Measurements from ENCODE around the gene POLE3.
"Not testable (repeated sequence)": the region's sequence is repeated elsewhere in the genome, so short reads cannot be mapped to it uniquely, and the experiment has no call there.

DNA sequence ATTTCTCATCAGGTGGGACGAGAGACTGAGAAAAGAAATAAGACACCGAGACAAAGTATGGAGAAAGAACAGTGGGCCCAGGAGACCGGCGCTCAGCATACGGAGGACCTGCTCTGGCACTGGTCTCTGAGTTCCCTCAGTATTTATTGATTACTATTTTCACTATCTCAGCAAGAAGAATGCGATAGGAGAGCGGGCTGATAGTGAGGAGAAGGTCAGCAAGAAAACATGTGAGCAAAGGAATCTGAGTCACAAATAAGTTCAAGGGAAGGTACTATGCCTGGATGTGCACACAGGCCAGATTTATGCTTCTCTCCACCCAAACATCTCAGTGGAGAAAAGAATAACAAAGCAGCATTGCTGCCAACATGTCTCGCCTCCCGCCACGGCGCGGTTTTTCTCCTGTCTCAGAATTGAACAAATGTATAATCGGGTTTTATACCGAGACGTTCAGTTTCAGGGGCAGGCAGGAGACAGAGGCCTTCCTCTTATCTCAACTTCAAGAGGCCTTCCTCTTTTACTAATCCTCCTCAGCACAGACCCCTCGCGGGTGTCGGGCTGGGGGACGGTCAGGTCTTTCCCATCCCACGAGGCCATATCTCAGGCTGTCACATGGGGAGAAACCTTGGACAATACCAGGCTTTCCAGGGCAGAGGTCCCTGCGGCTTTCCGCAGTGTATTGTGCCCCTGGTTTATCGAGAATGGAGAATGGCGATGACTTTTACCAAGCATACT is 31.2 kb downstream of the POLE3 start:
- TF ChIP-seq, protein P1, sequence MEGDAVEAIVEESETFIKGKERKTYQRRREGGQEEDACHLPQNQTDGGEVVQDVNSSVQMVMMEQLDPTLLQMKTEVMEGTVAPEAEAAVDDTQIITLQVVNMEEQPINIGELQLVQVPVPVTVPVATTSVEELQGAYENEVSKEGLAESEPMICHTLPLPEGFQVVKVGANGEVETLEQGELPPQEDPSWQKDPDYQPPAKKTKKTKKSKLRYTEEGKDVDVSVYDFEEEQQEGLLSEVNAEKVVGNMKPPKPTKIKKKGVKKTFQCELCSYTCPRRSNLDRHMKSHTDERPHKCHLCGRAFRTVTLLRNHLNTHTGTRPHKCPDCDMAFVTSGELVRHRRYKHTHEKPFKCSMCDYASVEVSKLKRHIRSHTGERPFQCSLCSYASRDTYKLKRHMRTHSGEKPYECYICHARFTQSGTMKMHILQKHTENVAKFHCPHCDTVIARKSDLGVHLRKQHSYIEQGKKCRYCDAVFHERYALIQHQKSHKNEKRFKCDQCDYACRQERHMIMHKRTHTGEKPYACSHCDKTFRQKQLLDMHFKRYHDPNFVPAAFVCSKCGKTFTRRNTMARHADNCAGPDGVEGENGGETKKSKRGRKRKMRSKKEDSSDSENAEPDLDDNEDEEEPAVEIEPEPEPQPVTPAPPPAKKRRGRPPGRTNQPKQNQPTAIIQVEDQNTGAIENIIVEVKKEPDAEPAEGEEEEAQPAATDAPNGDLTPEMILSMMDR (IDR thresholded peaks at IDR 0.05; ENCODE audit: poor library complexity): not testable (repeated sequence)
- not testable (repeated sequence) for TF ChIP-seq EZH2 (IDR thresholded peaks at IDR 0.05; ENCODE audit: borderline replicate concordance); EZH2phosphoT487 (IDR thresholded peaks at IDR 0.05; ENCODE audit: low read depth, severe bottlenecking, unreplicated experiment)
